IMR-90 (cell line): ENCODE results near the gene CT47C1. TPM values are rescaled to one million over a fixed set of nuclear protein-coding genes. Genes with fewer than 3 reads are reported as not detected.

Source experiments
- ATAC-seq: fragments of 200-7000 bp; cut with Tn5 transposase; 2 replicates; pipeline ENCODE4 v1.9.1; 2020; ENCODE audit warnings: low read depth, mild to moderate bottlenecking, moderate library complexity
- BruUV-seq: library from RNA; stranded (reverse); fragments of 400-500 nt; replicated peaks from 2 replicates; lab custom pipeline; 2021; lab: Mats Ljungman, UMichigan
- CTCF ChIA-PET: fragments of 300-600 bp; formaldehyde crosslinking; extraction: SDS; loops from one replicate; lab custom pipeline; 2021; ENCODE audit warnings: antibody characterized with exemption; lab: Yijun Ruan, JAX
- POLR2A ChIA-PET: fragments of 300-600 bp; sonication (Branson Sonifier 250); formaldehyde crosslinking; loops from one replicate; lab custom pipeline; 2022; ENCODE audit warnings: antibody characterized with exemption; ENCODE audit not compliant: unreplicated experiment; lab: Charles Lee
- DNase-seq: peaks from one replicate; pipeline ENCODE4 v3.0.0; 2013
- H2AFZ ChIP-seq: replicated peaks from 2 replicates; pipeline ENCODE3; 2013; ENCODE audit warnings: low read length, mild to moderate bottlenecking; ENCODE audit not compliant: poor library complexity
- H2AK5ac ChIP-seq: 2 replicates; pipeline ENCODE4 v1.6.1; 2013; ENCODE audit warnings: low read depth, low read length, inconsistent platforms
- H2AK9ac ChIP-seq: replicated peaks from 2 replicates; pipeline ENCODE3; 2013; ENCODE audit warnings: mild to moderate bottlenecking, low read depth, low read length, moderate library complexity; ENCODE audit not compliant: poor library complexity
- H2BK120ac ChIP-seq: 2 replicates; pipeline ENCODE4 v1.6.1; 2013; ENCODE audit warnings: low read depth, low read length, inconsistent platforms
- H2BK15ac ChIP-seq: 3 replicates; pipeline ENCODE4 v1.6.1; 2013; ENCODE audit warnings: low read depth, low read length, inconsistent platforms
- H2BK20ac ChIP-seq: 2 replicates; pipeline ENCODE4 v1.6.1; 2013; ENCODE audit warnings: low read depth, mild to moderate bottlenecking, inconsistent platforms, low read length, moderate library complexity
- H2BK5ac ChIP-seq: 2 replicates; pipeline ENCODE4 v1.6.1; 2013; ENCODE audit warnings: mild to moderate bottlenecking, low read depth, low read length, inconsistent platforms; ENCODE audit not compliant: poor library complexity, severe bottlenecking
- H3K14ac ChIP-seq: replicated peaks from 2 replicates; pipeline ENCODE4 v1.6.1; 2013; ENCODE audit warnings: low read depth, low read length, inconsistent platforms
- H3K18ac ChIP-seq: 2 replicates; pipeline ENCODE4 v1.6.1; 2013; ENCODE audit warnings: low read depth, low read length, control low read depth
- H3K23ac ChIP-seq: 2 replicates; pipeline ENCODE4 v1.6.1; 2013; ENCODE audit warnings: low read depth, low read length, inconsistent platforms
- H3K27ac ChIP-seq: 2 replicates; pipeline ENCODE4 v1.5.1; 2013; ENCODE audit warnings: mild to moderate bottlenecking, control low read depth, low read length; ENCODE audit not compliant: insufficient read depth
- H3K27me3 ChIP-seq: 2 replicates; pipeline ENCODE4 v1.6.1; 2013; ENCODE audit warnings: low read length; ENCODE audit not compliant: control insufficient read depth, insufficient read depth
- H3K36me3 ChIP-seq: 2 replicates; pipeline ENCODE4 v1.6.1; 2013; ENCODE audit warnings: low read length, mixed read lengths; ENCODE audit not compliant: control insufficient read depth, insufficient read depth
- H3K4ac ChIP-seq: 2 replicates; pipeline ENCODE4 v1.6.1; 2013; ENCODE audit warnings: low read depth, low read length, inconsistent platforms
- H3K4me1 ChIP-seq: 2 replicates; pipeline ENCODE4 v1.6.1; 2013; ENCODE audit warnings: low read length, mixed read lengths; ENCODE audit not compliant: control insufficient read depth, insufficient read depth
- H3K4me2 ChIP-seq: 2 replicates; pipeline ENCODE4 v1.6.1; 2013; ENCODE audit warnings: low read depth, mild to moderate bottlenecking, control low read depth, low read length, moderate library complexity
- H3K4me3 ChIP-seq: 2 replicates; pipeline ENCODE4 v1.5.1; 2013; ENCODE audit warnings: low read depth, mild to moderate bottlenecking, control low read depth, low read length, moderate library complexity; ENCODE audit not compliant: insufficient read depth
- H3K56ac ChIP-seq: 2 replicates; pipeline ENCODE4 v1.6.1; 2013; ENCODE audit warnings: low read length, inconsistent platforms; ENCODE audit not compliant: insufficient read depth; ENCODE audit errors: extremely low read depth
- H3K79me1 ChIP-seq, 2 experiments: 2 replicates each; pipeline ENCODE4 v1.6.1; 2013; ENCODE audit warnings: low read length in 2 of 2, inconsistent platforms in 1 of 2, low read depth in 1 of 2
- H3K9ac ChIP-seq: 2 replicates; pipeline ENCODE4 v1.6.1; 2013; ENCODE audit warnings: low read depth, low read length, control low read depth
- H3K9me1 ChIP-seq: 2 replicates; pipeline ENCODE4 v1.6.1; 2013; ENCODE audit warnings: low read length, inconsistent platforms; ENCODE audit not compliant: insufficient read depth
- H3K9me3 ChIP-seq: 2 replicates; pipeline ENCODE4 v1.6.1; 2013; ENCODE audit warnings: low read length; ENCODE audit not compliant: control insufficient read depth, insufficient read depth
- H4K20me1 ChIP-seq: 2 replicates; pipeline ENCODE4 v1.6.1; 2013; ENCODE audit warnings: low read length, inconsistent platforms; ENCODE audit not compliant: insufficient read depth
- H4K5ac ChIP-seq: 2 replicates; pipeline ENCODE4 v1.6.1; 2013; ENCODE audit warnings: mild to moderate bottlenecking, low read depth, low read length, control low read depth
- H4K8ac ChIP-seq, 2 experiments: 2 replicates each; pipeline ENCODE4 v1.6.1; 2013; ENCODE audit warnings: low read depth in 2 of 2, low read length in 2 of 2, control low read depth in 1 of 2, inconsistent platforms in 1 of 2
- H4K91ac ChIP-seq: 2 replicates; pipeline ENCODE4 v1.6.1; 2013; ENCODE audit warnings: low read depth, low read length, inconsistent platforms; ENCODE audit not compliant: insufficient read depth
- CHD1 ChIP-seq: IDR thresholded peaks from 2 replicates; pipeline ENCODE4 v1.6.1; 2012; ENCODE audit warnings: low read depth, low read length, improper control_type of control experiment
- FOS ChIP-seq: fragments of 150-350 bp; IDR thresholded peaks from 2 replicates; pipeline ENCODE4 v1.6.1; 2016; ENCODE audit warnings: low read depth, low read length
- MAFK ChIP-seq: IDR thresholded peaks from 2 replicates; pipeline ENCODE4 v1.6.1; 2012; ENCODE audit warnings: low read depth, low read length, improper control_type of control experiment
- MXI1 ChIP-seq: IDR thresholded peaks from 2 replicates; pipeline ENCODE4 v1.6.1; 2012; ENCODE audit warnings: low read depth, mild to moderate bottlenecking, low read length, moderate library complexity, borderline replicate concordance
- POLR2A ChIP-seq: IDR thresholded peaks from 2 replicates; pipeline ENCODE4 v1.6.1; 2012; ENCODE audit warnings: mild to moderate bottlenecking, low read depth, low read length
- RAD21 ChIP-seq: IDR thresholded peaks from 2 replicates; pipeline ENCODE4 v1.6.1; 2012; ENCODE audit warnings: low read length, improper control_type of control experiment
- RCOR1 ChIP-seq: IDR thresholded peaks from 2 replicates; pipeline ENCODE4 v1.6.1; 2012; ENCODE audit warnings: mild to moderate bottlenecking, low read length, improper control_type of control experiment; ENCODE audit not compliant: insufficient replicate concordance
- RFX5 ChIP-seq: IDR thresholded peaks from 2 replicates; pipeline ENCODE4 v1.8.0; 2012; ENCODE audit warnings: low read depth, mild to moderate bottlenecking, low read length, moderate library complexity
- SMC3 ChIP-seq: fragments of 150-350 bp; IDR thresholded peaks from 2 replicates; pipeline ENCODE4 v1.6.1; 2016; ENCODE audit warnings: low read depth, mild to moderate bottlenecking, antibody characterized with exemption, low read length, moderate library complexity
- WGBS, 2 experiments: methylation state at CpG; one replicate each; pipeline versions ENCODE4 v1.1.5 to v1.1.7; 2013; ENCODE audit warnings: missing lambda C conversion rate in 2 of 2; ENCODE audit not compliant: insufficient read length in 1 of 2; ENCODE audit errors: extremely low coverage in 2 of 2; 5-methylcytosine and 5-hydroxymethylcytosine counted together
- dilution Hi-C: fragments of 300-500 bp; cut with HindIII; formaldehyde crosslinking; loops from one replicate; pipeline ENCODE4 v1.14.3; 2018; ENCODE audit warnings: low sequenced_read_pairs; ENCODE audit not compliant: unreplicated experiment
- in situ Hi-C: fragments of 300-500 bp; cut with MboI; formaldehyde crosslinking; loops from 3 replicates; pipeline ENCODE4 v1.14.3; 2019; ENCODE audit warnings: low sequenced_read_pairs, inconsistent platforms, mixed read lengths
- intact Hi-C: fragments of 100-400 bp; cut with micrococcal nuclease; formaldehyde crosslinking; loops from 2 replicates; pipeline ENCODE4 v1.10.0; 2022
- polyA plus RNA-seq, 3 experiments: library from polyadenylated mRNA; depleted of rRNA; stranded (reverse); fragments of >200 nt; gene quantifications; 2 replicates each; pipeline ENCODE4 v1.2.3, GENCODE V29; 2012; ENCODE audit warnings: low replicate concordance in 1 of 3
- total RNA-seq: library from RNA; depleted of rRNA; stranded (reverse); fragments of >200 nt; gene quantifications from 2 replicates; pipeline ENCODE4 v1.2.3, GENCODE V29; 2012

CT47C1 gene
- total and polyA plus RNA-seq, 2 of the 4 experiments (the other 2 are of a cell fraction) = not detected

- Histone ChIP-seq H3K56ac (no peak overlapping the region), H3K79me1 (no peaks in the 10 kb centered on the region), H4K20me1 (no peaks in the 10 kb centered on the region), H2AFZ (no peak overlapping the region), H2BK20ac (no peak overlapping the region), H2AK9ac (no peak overlapping the region), H2BK15ac (no peak overlapping the region), H3K9me3 (no peaks in the 10 kb centered on the region), H3K27ac (no peak overlapping the region), H3K36me3 (no peaks in the 10 kb centered on the region), H3K4me1 (peaks cover 2% of the 10 kb centered on the region; the same call in 1 of the 2 replicates), H2BK5ac (no peak overlapping the region), H3K9me1 (peaks cover 3% of the 10 kb centered on the region; the same call in 1 of the 2 replicates), H4K91ac (no peak overlapping the region), H2AK5ac (no peak overlapping the region), H3K18ac (no peak overlapping the region), H4K8ac (no peak overlapping the region), H3K9ac (no peak overlapping the region), H3K14ac (no peak overlapping the region), H3K4ac (no peak overlapping the region), H4K5ac (no peak overlapping the region), H3K27me3 (no peaks in the 10 kb centered on the region), H2BK120ac (no peak overlapping the region), H3K4me2 (no peak overlapping the region), H3K4me3 (no peak overlapping the region), H3K23ac (no peak overlapping the region)
- ChIA-PET CTCF (no interaction called here), POLR2A (no interaction called here)
- BruUV-seq = no TSS peak
- in situ Hi-C loops (no loop called here), dilution Hi-C loops (no loop called here), intact Hi-C loops (no loop called here)
- 29% methylated on average over 1 of the region's 2 CpGs; no CpG with 5 or more reads in 1 of the 2 experiments for WGBS, 2 experiments
- ATAC-seq = no peak
- DNase-seq = no peak
- TF ChIP-seq POLR2A (no peak), MXI1 (no peak), SMC3 (no peak), RAD21 (no peak), CHD1 (no peak), RCOR1 (no peak), RFX5 (no peak), MAFK (no peak), FOS (no peak)
Observed at GRCh38 chrX:119045884-119046283, 26.9 kb upstream of the CT47C1 start.
